ENCODE results near the gene PDLIM5.
"Not testable (repeated sequence)": the region's sequence is repeated elsewhere in the genome, so short reads cannot be mapped to it uniquely, and the experiment has no call there.

Gene PDLIM5

GRCh38 chr4:94477227-94477626, 25.5 kb downstream of the PDLIM5 start:
- Histone ChIP-seq H3K36me3 (ENCODE audit: insufficient read depth, low read length) (no peaks in the 10 kb centered on the region), H3K79me2 (ENCODE audit: insufficient read depth, low read length) (peaks cover 57% of the 10 kb centered on the region), H3F3A (ENCODE audit: low read depth) (no peaks in the 10 kb centered on the region), H3K4me1 (ENCODE audit: insufficient read depth, low read length, poor library complexity, severe bottlenecking) (peaks cover 28% of the 10 kb centered on the region), H3K9me3 (ENCODE audit: insufficient read depth, low read depth, low read length) (no peaks in the 10 kb centered on the region), H3K27me3 (ENCODE audit: insufficient read depth, low read length, poor library complexity, severe bottlenecking) (no peaks in the 10 kb centered on the region), H3K9ac (ENCODE audit: low read depth, low read length, poor library complexity, severe bottlenecking) (no peak overlapping the region), H3K4me2 (ENCODE audit: low read depth, low read length, poor library complexity, severe bottlenecking) (no peak overlapping the region), H3K9me2 (replicated peaks; ENCODE audit: low read depth, low read length) (no peaks in the 10 kb centered on the region), H3K4me3 (ENCODE audit: low read length, poor library complexity, severe bottlenecking) (no peak overlapping the region), H4K20me1 (ENCODE audit: insufficient read depth, low read length, poor library complexity, severe bottlenecking) (no peaks in the 10 kb centered on the region), H2AFZ (ENCODE audit: low read length) (no peak overlapping the region)
- TF ChIP-seq, protein P1, sequence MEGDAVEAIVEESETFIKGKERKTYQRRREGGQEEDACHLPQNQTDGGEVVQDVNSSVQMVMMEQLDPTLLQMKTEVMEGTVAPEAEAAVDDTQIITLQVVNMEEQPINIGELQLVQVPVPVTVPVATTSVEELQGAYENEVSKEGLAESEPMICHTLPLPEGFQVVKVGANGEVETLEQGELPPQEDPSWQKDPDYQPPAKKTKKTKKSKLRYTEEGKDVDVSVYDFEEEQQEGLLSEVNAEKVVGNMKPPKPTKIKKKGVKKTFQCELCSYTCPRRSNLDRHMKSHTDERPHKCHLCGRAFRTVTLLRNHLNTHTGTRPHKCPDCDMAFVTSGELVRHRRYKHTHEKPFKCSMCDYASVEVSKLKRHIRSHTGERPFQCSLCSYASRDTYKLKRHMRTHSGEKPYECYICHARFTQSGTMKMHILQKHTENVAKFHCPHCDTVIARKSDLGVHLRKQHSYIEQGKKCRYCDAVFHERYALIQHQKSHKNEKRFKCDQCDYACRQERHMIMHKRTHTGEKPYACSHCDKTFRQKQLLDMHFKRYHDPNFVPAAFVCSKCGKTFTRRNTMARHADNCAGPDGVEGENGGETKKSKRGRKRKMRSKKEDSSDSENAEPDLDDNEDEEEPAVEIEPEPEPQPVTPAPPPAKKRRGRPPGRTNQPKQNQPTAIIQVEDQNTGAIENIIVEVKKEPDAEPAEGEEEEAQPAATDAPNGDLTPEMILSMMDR (conservative IDR thresholded peaks at IDR 0.05; ENCODE audit: low read length), result no peak
- no peak for TF ChIP-seq EZH2phosphoT487 (IDR thresholded peaks at IDR 0.05; ENCODE audit: borderline replicate concordance)

- not testable (repeated sequence) for H4K20me1 ChIP-seq (ENCODE audit: insufficient read depth, low read length, poor library complexity, severe bottlenecking); H3K4me2 ChIP-seq (ENCODE audit: low read depth, low read length, poor library complexity, severe bottlenecking); H3K4me3 ChIP-seq (ENCODE audit: low read length, poor library complexity, severe bottlenecking); H3K9me2 ChIP-seq (replicated peaks; ENCODE audit: low read depth, low read length); H3K27me3 ChIP-seq (ENCODE audit: insufficient read depth, low read length, poor library complexity, severe bottlenecking); H2AFZ ChIP-seq (ENCODE audit: low read length); H3F3A ChIP-seq (ENCODE audit: low read depth); H3K36me3 ChIP-seq (ENCODE audit: insufficient read depth, low read length); H3K9ac ChIP-seq (ENCODE audit: low read depth, low read length, poor library complexity, severe bottlenecking); H3K9me3 ChIP-seq (ENCODE audit: insufficient read depth, low read depth, low read length)
- Histone ChIP-seq H3K4me1 (ENCODE audit: insufficient read depth, low read length, poor library complexity, severe bottlenecking) (peaks cover 28% of the 10 kb centered on the region), H3K79me2 (ENCODE audit: insufficient read depth, low read length) (peaks cover 59% of the 10 kb centered on the region)
These were observed 27.1 kb downstream of the PDLIM5 start for GRCh38 chr4:94478805-94479204.

- Histone ChIP-seq H3K4me3 (ENCODE audit: low read length, poor library complexity, severe bottlenecking) (no peak overlapping the region), H3F3A (ENCODE audit: low read depth) (no peaks in the 10 kb centered on the region), H3K79me2 (ENCODE audit: insufficient read depth, low read length) (peaks cover 61% of the 10 kb centered on the region), H3K27me3 (ENCODE audit: insufficient read depth, low read length, poor library complexity, severe bottlenecking) (no peaks in the 10 kb centered on the region), H2AFZ (ENCODE audit: low read length) (no peak overlapping the region), H4K20me1 (ENCODE audit: insufficient read depth, low read length, poor library complexity, severe bottlenecking) (no peaks in the 10 kb centered on the region), H3K4me2 (ENCODE audit: low read depth, low read length, poor library complexity, severe bottlenecking) (no peak overlapping the region), H3K9me3 (ENCODE audit: insufficient read depth, low read depth, low read length) (no peaks in the 10 kb centered on the region), H3K9me2 (replicated peaks; ENCODE audit: low read depth, low read length) (no peaks in the 10 kb centered on the region), H3K4me1 (ENCODE audit: insufficient read depth, low read length, poor library complexity, severe bottlenecking) (peaks cover 28% of the 10 kb centered on the region), H3K9ac (ENCODE audit: low read depth, low read length, poor library complexity, severe bottlenecking) (no peak overlapping the region), H3K36me3 (ENCODE audit: insufficient read depth, low read length) (no peaks in the 10 kb centered on the region)
- TF ChIP-seq, protein P1 (conservative IDR thresholded peaks at IDR 0.05; ENCODE audit: low read length), result no peak
- TF ChIP-seq EZH2phosphoT487 (IDR thresholded peaks at IDR 0.05; ENCODE audit: borderline replicate concordance), result no peak
These were observed 27.8 kb downstream of the PDLIM5 start for GRCh38 chr4:94479358-94480141.
